KMS-11 (cell line): ENCODE data around the gene LMAN1L.

ENCODE experiments used
- H2AFZ ChIP-seq: fragments of 200-600 bp; sonication (generic); 2 replicates; pipeline ENCODE4 v1.6.1; 2016; ENCODE audit warnings: antibody characterized with exemption, mixed run types, low read depth
- H3K27ac ChIP-seq: fragments of 200-600 bp; sonication (generic); 2 replicates; pipeline ENCODE4 v1.6.1; 2016; ENCODE audit warnings: mild to moderate bottlenecking, mixed run types
- H3K27me3 ChIP-seq: fragments of 200-600 bp; sonication (generic); 2 replicates; pipeline ENCODE4 v1.6.1; 2017; ENCODE audit warnings: mild to moderate bottlenecking, low read depth, mixed run types, moderate library complexity; ENCODE audit not compliant: insufficient read depth
- H3K36me3 ChIP-seq: fragments of 200-600 bp; sonication (generic); 2 replicates; pipeline ENCODE4 v1.6.1; 2017; ENCODE audit warnings: mild to moderate bottlenecking, mixed run types; ENCODE audit not compliant: insufficient read depth
- H3K4me1 ChIP-seq: fragments of 200-600 bp; sonication (generic); 2 replicates; pipeline ENCODE4 v1.6.1; 2016; ENCODE audit warnings: mild to moderate bottlenecking, low read depth, mixed run types; ENCODE audit not compliant: poor library complexity, severe bottlenecking
- H3K4me2 ChIP-seq: fragments of 200-600 bp; sonication (generic); 2 replicates; pipeline ENCODE4 v1.7.0; 2016; ENCODE audit warnings: mild to moderate bottlenecking, mixed run types
- H3K4me3 ChIP-seq: fragments of 200-600 bp; sonication (generic); IDR thresholded peaks from 2 replicates; pipeline ENCODE4 v1.6.1; 2017; ENCODE audit warnings: low read depth, low read length, mixed read lengths; ENCODE audit not compliant: insufficient read depth
- H3K79me2 ChIP-seq: fragments of 200-600 bp; sonication (generic); 2 replicates; pipeline ENCODE4 v1.6.1; 2016; ENCODE audit warnings: low read depth, mixed run types; ENCODE audit not compliant: insufficient read depth
- H3K9ac ChIP-seq: fragments of 200-600 bp; sonication (generic); 2 replicates; pipeline ENCODE4 v1.6.1; 2016; ENCODE audit warnings: mild to moderate bottlenecking, mixed run types
- H4K20me1 ChIP-seq: fragments of 200-600 bp; sonication (generic); 2 replicates; pipeline ENCODE4 v1.6.1; 2016; ENCODE audit warnings: mild to moderate bottlenecking, mixed run types; ENCODE audit not compliant: insufficient read depth
- TF ChIP-seq, protein P1 (sequence below): fragments of 200-600 bp; sonication (generic); conservative IDR thresholded peaks from 2 replicates; pipeline ENCODE4 v1.6.1; 2017; ENCODE audit warnings: low read depth, mild to moderate bottlenecking, antibody characterized with exemption, low read length, moderate library complexity, mixed read lengths

LMAN1L gene

DNA sequence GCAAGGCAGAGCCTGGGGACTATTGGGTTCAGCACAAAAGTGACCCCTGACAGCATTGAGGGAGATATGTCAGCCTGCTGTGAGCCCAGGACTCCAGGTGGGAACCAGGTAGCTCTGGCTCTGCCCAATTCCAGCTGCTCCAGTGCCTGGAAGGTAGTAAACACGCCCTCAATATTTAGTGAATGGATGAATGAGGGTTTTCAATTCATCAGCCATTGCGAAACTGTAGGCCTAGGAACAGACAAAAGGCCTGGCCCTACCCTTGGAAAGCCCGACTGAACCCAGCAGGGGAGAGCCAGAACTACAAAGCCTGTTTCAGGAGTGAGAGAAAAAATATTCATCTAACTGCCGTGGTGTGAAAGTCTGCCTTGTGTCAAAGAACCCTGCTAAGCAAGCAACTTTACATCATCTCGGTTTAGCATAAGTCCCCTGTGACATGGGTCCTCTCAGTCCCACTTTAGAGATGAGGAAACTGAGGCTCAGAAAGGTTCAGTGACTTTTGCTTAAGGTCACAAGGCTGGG is 38.8 kb upstream of the LMAN1L start:
- H3K27ac ChIP-seq = peak overlapping the region; percentile 10; the same call in 1 of the 2 replicates
- H3K4me1 ChIP-seq = peaks cover 67% of the 10 kb centered on the region
- H3K4me3 ChIP-seq = no peak overlapping the region
- peak overlapping the region; percentile 50; the same call in 1 of the 2 replicates for H3K4me2 ChIP-seq
- no peak overlapping the region; the same call in 1 of the 2 replicates for H2AFZ ChIP-seq
- no peaks in the 10 kb centered on the region for H3K36me3 ChIP-seq
- H4K20me1 ChIP-seq = no peaks in the 10 kb centered on the region
- no peaks in the 10 kb centered on the region for H3K79me2 ChIP-seq
- H3K27me3 ChIP-seq = no peaks in the 10 kb centered on the region; the same call in 1 of the 2 replicates
- H3K9ac ChIP-seq = peak overlapping the region; percentile 5; the same call in 1 of the 2 replicates
- TF ChIP-seq, protein P1, sequence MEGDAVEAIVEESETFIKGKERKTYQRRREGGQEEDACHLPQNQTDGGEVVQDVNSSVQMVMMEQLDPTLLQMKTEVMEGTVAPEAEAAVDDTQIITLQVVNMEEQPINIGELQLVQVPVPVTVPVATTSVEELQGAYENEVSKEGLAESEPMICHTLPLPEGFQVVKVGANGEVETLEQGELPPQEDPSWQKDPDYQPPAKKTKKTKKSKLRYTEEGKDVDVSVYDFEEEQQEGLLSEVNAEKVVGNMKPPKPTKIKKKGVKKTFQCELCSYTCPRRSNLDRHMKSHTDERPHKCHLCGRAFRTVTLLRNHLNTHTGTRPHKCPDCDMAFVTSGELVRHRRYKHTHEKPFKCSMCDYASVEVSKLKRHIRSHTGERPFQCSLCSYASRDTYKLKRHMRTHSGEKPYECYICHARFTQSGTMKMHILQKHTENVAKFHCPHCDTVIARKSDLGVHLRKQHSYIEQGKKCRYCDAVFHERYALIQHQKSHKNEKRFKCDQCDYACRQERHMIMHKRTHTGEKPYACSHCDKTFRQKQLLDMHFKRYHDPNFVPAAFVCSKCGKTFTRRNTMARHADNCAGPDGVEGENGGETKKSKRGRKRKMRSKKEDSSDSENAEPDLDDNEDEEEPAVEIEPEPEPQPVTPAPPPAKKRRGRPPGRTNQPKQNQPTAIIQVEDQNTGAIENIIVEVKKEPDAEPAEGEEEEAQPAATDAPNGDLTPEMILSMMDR = no peak

DNA sequence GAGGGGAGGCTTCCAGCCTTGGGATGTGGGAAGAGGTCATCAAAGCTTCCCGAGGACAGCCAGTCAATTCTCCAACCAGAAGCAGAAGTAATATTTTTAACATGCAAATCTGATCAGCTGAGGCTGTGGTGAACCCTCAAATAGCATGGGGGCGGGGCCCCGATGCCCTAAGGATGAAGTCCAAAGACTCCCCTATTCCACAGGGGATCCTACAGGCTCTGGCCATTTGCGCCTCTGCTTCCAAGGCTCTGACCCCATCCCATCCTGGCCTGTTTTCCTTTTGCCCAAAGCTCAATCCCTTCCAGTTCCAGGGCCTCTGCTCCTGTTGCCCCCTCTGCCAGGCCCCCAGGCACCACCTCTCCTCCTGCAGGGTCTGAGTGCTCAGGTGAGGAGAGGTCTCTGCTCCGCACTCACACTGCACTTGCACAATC is 37.5 kb upstream of the LMAN1L start:
- Histone ChIP-seq H3K79me2 (no peaks in the 10 kb centered on the region), H3K9ac (no peak overlapping the region), H3K27me3 (no peaks in the 10 kb centered on the region; the same call in 1 of the 2 replicates), H3K27ac (no peak overlapping the region), H2AFZ (no peak overlapping the region), H3K4me2 (no peak overlapping the region), H3K4me1 (peaks cover 78% of the 10 kb centered on the region), H4K20me1 (no peaks in the 10 kb centered on the region), H3K36me3 (no peaks in the 10 kb centered on the region), H3K4me3 (no peak overlapping the region)
- TF ChIP-seq, protein P1 = no peak

DNA sequence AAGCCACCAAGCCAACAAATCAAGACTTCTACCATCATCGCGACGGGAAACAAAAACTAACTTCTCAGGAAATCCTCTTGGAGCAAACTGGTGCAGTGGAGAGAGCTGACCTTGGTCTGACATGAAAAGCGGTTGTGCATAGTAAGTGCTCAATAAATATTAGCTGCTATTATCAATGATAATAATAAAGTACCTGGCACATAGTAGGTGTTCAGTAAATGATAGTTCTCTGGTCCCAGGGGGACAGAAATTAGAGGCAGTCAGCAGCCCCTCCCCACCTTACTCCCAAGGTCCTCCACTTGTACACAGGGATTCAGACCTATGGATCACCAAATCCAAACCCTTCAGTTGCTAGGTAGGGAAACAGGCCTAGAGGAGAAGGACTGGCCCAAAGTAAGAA is 36.7 kb upstream of the LMAN1L start:
- no peaks in the 10 kb centered on the region for H3K36me3 ChIP-seq
- H3K4me3 ChIP-seq = no peak overlapping the region
- H3K4me1 ChIP-seq = peaks cover 83% of the 10 kb centered on the region
- H3K4me2 ChIP-seq = no peak overlapping the region
- no peaks in the 10 kb centered on the region for H3K27me3 ChIP-seq
- H2AFZ ChIP-seq = no peak overlapping the region
- H4K20me1 ChIP-seq = no peaks in the 10 kb centered on the region
- no peaks in the 10 kb centered on the region for H3K79me2 ChIP-seq
- no peak overlapping the region for H3K9ac ChIP-seq
- TF ChIP-seq, protein P1 = no peak
- H3K27ac ChIP-seq = no peak overlapping the region

DNA sequence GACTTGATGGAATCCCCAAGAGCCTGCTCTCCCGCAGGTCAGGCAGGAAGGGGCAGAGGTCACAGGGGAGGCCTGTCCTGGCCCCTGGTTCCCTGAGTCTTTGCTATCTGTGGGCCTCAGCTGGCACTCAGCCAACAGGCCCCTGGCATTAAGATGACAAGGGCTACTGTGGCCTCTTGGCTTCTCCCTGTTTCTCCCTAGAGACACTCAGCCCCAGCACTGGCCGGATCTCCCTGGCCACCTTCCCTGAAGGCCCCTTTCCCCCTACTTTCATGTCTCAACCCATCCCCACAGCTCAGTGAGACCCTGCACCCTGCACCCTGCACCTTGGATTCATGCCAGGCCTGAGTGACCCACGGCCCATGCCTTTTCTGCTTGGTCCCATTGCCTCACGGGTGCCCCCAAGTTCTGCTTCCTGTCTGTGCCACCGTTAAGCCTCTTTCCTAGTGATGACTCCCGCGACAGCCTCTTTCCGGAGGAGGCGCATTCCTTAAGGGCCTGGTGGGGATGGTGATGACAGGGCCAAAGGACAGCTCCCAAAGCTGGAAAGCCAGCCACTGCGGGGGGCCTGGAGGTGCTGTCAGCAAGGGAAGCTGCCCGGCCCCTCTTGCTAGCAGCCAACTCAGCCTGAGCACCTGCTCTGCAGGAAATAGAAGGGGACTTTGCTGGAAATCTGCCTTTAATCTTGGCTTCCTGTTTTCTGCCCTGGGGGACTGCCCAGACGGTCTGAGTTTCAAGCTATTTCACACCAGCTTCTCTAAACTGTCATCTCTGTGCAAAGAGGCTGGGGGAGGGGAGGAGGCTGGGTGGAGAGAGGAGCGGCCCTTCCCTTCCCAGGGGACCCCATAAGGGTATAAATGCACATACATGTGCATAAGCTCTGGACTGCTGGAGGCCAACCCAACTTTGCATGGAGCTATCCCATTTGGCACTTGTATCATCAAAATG is 35.5 kb upstream of the LMAN1L start:
- TF ChIP-seq, protein P1 = no peak
- H3K4me2 ChIP-seq = peak overlapping the region; percentile 61
- no peaks in the 10 kb centered on the region for H3K36me3 ChIP-seq
- H3K9ac ChIP-seq = no peak overlapping the region
- no peaks in the 10 kb centered on the region for H3K27me3 ChIP-seq
- H3K27ac ChIP-seq = peak overlapping the region; percentile 37; the same call in 1 of the 2 replicates
- H4K20me1 ChIP-seq = no peaks in the 10 kb centered on the region
- H3K4me3 ChIP-seq = no peak overlapping the region
- H3K79me2 ChIP-seq = no peaks in the 10 kb centered on the region
- H2AFZ ChIP-seq = peak overlapping the region; percentile 20; the same call in 1 of the 2 replicates
- H3K4me1 ChIP-seq = peaks cover 79% of the 10 kb centered on the region
